Measurements from ENCODE around the gene ANGPTL4.
"Not testable (repeated sequence)": the region's sequence is repeated elsewhere in the genome, so short reads cannot be mapped to it uniquely, and the experiment has no call there.

ANGPTL4 gene

DNA sequence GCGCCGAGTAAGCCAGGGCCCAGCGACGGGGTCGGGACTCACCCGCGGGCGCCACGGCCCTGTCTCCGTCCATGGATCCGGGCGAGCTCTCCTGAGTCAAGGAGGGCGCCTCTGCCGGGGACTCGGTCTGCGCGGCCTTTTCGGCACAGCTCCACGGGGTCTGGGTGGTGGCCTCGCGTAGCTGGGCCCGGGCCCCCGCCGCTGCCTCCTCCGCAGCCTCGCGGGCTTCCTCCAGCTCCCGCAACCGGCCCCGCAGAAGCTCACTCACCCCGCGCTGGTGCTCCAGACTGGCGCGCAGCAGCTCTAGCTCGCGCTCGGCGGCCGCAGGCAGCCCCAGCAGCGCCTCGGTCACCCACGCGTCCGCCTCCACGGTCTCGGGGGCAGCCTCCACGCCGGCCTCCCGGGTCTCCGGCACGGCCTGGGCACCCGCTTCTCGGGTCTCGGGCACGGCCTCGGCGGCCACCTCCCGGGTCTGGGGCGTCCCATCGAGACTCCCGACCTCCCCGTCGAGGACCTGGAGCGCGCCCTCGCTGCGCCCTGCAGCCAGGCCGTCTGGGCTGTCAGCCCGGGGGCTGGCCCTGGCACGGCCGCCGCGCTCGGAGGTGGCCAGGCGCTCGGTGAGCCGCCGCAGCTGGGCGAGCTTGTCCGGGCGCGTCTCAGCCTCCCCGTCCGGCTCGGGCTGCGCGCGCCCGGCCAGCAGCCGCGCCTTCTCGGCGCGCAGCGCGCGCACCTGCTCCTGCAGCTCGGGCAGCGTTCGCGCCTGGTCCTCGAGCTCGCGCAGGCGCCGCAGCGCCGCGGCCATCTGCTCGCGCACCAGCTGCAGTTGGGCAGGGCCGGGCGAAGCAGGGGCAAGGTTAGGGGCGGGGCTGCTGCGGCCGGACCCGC is 29.3 kb upstream of the ANGPTL4 start:
- DNase-seq: peak; percentile 83

DNA sequence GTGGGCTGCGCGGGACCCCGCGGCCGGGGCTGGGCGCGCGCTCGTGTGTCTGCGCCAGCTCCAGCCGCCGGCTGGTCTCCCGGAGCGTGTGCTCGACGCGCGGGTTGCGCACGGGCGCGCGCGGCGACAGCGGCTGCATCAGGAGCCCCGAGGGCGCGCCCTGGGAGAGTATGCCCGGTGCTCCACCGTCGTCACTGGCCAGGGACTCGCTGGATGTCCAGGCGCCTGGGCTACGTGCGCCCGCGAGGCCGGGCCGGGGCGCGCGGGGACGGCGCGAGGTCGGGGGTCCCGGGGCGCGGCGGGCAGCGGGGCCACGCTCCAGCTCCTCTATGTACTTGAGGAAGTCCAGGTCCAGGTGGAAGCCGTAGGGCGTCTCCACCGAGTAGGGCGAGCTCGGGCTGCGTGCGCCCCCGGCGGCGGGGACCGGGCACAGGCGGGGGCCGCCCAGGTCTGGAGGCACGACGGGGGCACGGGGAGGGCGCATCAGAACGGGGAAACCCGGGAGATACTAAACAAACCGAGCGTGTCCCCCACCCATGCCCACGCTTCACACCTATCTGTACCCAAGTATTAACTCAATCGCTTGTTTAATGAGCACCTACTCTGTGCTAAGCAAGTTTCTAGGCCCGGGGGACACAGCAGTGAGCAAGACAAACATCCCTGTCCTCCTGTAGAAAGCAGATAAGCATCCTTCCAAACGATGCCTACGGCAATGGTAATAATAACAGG is 28.4 kb upstream of the ANGPTL4 start:
- no peak for DNase-seq

DNA sequence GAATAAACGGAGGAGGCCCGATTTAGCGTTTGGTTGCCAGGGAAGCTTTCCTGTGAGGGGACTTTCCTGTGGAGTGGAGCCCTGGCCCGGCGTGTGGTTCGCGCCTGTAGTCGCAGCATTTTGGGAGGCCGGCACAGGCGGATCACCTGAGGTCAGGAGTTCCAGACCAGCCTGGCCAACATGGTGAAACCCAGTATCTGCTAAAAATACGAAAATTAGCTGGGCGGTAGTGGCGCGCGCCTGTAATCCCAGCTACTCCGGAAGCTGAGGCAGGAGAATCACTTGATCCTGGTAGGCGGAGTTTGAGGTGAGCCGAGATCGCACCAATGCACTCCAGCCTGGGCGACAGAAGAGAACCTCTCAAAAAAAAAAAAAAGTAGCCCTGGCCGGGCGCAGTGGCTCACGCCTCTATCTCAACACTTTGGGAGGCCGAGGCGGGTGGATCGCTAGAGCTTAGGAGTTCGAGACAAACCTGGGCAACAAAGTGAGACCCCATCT is 27.8 kb upstream of the ANGPTL4 start:
- no peak for DNase-seq

DNA sequence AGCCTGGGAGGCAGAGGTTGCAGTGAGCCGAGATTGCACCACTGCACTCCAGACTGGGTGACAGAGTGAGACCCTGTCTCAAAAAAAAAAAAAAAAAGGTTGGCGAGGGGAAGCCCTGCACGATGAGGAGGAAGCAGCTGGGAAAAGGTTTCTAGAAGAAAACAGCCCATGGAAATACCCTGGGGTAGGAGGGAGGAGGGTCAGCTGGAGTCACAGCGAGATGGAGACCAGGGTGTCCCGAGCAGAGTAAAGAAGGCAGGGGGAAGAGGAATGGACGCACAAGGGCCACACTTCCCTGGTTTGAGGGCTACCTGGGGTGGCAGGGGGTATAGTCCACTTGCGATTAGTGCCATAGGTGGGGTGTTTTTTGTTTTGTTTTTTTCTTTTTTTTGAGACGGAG is 27.3 kb upstream of the ANGPTL4 start:
- no peak for DNase-seq

DNA sequence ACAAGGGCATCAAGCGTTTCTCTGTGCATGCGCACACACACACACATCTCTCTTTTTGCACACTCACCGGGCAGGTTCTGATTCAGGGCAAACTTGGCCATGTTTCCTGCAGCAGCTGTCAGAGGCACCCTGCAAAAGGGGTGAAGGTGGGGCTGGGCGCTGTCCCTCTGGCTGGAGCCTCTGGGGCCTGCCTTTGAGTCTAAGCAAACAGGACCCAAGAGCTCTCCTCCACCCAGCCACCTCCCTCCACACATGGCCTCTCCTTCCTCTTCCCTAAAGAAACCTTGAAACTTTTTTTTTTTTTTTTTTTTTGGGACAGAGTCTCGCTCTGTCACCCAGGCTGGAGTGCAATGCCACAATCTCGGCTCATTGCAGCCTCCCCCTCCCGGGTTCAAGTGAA is 26.2 kb upstream of the ANGPTL4 start:
- DNase-seq: no peak

DNA sequence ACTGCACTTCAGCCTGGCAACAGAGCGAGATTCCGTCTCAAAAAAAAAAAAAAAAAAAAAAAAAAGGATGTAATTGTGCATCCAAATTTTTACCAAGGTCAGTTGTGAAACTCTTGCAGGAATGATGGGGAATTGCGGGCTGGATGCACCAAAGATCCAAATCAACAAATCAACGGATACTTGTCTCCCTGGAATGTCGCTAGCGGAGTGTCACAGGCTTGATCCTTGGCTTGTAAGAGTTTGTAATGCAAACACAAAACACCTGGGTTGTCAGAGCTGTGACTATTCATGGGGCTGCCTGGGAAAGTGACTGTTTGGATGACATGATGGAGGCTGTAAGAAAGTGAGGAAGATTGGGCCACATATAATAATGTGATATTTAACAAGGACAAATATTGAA is 25.1 kb upstream of the ANGPTL4 start:
- no peak for DNase-seq

DNA sequence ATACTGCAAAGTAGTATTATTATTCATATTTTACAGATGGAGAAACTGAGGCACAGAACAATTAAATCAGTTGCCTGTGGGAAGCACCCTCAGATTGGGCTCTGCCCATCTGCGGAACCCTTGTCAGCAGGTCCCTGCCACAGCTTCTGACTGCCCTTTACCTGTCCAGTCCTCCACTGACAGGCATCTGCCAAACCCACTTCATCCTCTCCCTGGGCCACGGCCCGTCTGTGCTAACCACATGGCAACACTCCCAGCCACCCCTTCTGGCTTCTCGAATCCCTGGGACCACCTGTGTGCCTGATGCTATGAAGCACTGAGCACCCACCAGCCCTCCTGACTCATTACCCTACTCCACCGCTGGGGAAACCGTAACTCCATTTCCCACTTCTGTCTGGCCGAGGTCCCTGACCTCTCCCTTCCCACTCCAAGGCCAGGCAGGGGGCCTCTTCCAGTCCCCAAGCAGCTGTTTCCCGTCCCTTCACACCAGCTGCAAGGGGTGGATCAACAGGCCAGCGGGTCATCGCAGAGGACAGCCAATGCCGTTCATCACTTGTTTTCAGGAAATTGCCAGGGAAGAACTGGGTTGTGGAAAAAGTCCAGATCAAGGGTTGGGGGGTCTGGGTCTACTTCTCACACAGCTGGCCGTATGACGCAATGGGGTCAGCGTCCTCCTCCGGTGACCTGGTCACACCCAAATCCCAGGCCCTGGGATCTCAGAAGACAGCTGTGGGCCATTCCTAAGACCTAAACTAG is 23.4 kb upstream of the ANGPTL4 start:
- peak; percentile 67 for DNase-seq

DNA sequence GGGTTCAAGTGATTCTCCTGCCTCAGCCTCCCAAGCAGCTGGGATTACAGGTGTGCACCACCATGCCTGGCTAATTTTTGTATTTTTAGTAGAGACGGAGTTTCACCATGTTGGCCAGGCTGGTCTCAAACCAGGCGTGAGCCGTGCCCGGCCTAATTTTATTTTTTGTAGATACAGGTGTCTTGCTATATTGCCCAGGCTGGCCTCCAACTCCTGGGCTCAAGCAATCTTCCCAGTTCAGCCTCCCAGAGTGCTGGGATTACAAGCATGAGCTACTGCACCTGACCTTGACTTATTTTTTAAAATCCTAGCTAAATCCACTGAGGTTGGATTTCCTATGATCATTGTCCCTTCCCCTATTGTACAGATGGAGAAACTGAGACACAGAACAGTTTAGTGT is 22.5 kb upstream of the ANGPTL4 start:
- not testable (repeated sequence) for DNase-seq

DNA sequence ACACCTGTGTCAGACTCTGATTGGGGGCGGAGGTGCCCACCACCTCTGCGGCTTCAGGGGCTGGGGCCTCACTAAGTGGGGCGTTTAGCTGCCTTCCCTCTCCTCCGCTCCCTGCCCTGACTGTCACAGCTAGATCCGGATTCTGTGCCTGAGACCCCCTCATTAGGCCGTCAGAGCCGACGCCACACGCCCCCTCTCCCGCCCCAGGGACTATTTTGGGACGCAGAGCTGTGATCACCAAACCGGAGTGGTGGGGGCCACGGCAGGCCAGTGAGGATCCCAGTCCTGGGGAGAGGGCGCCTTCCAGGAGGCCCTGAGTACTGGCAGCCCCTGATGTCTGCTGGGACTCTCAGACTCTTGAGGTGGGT is 21.7 kb upstream of the ANGPTL4 start:
- no peak for DNase-seq

DNA sequence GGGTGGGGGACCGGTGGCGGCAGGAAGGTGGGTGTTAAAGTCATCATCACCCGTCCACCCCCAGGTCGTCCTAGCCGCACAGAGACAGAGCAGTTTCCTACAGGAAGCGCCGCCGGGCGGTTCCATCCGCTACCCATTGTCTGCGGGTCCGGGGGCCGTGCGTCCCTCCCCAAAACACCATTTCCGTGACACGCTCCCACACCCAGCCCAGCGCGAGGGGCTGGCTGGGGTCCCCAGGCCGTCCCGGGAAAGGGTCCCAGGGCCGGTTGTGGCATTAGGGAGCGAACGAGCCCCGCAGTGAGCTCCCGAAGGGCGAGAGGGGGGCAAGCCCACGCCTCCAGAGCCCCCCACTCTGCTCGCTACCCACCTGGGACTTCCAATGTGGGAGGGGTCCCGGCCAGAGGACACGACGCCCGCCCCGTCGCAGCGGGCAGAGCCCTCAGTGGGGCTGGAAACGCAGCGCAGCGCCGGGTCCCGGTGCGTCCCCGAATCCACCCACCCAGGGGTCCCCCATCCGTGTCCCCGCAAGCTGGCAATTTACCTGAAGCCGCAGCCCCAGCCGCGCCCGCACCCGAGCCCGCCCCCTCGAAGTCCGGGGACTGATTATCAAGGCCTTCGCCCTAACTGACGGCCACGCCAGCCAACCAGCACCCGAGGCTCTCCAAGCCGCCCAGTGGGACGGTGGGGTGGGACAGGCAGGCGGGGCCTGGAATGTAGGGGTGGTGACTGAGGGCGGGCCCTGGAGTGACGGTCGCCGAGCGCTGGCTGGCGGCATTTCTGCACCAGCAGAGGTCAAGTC is 21.1 kb upstream of the ANGPTL4 start, which contains the start of gene KANK3:
TSS of gene KANK3 (minus strand) at position 579 of the 799 bp plus-strand sequence. CDS start 5,434 bp downstream, outside the sequence.
- peak; percentile 91 for DNase-seq

DNA sequence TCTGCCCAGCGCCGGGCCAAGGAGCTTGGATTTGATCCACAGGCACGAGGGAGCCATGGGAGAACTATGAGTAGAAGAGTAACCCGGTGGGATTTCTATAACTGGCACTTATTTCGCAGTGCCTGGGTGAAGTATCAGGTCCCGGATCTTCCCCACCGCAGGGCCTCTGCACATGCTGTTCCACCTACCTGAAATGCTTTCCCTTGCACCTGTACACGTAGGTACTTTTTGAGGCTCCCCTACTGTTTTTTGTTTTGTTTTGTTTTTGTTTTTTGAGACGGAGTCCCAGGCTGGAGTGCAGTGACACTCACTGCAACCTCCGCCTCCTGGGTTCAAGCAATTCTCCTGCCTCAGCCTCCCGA is 20.5 kb upstream of the ANGPTL4 start:
- no peak for DNase-seq

DNA sequence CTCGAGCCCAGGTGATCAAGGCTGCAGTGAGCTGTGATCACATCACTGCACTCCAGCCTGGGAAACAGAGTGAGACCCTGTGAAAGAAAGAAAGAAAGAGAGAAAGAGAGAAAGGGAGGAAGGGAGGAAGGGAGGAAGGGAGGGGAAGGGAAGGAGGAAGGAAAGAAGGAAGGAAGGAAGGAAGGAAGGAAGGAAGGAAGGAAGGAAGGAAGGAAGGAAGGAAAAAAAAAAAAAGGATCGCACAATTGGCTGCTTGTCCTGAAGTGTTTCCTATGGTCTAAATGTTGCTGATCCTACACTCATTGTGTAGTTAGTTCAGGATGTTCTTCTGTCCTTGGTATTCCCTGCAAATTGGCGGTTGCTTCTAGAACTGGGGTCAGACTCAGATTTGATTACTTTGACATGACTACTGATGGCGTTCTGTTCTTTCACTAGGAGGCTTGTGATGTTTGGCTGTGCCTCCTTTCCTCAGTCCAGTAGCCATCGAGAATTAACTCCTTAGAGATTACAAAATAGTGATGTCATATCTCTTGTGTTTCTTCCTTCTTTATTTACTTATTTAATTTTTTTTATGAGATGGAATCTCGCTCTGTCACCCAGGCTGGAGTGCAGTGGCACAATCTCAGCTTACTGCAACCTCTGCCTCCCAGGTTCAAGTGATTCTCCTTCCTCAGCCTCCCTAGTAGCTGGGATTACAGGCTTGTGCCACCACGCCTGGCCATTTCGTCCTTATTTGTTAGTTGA is 14.2 kb upstream of the ANGPTL4 start:
- not testable (repeated sequence) for DNase-seq

DNA sequence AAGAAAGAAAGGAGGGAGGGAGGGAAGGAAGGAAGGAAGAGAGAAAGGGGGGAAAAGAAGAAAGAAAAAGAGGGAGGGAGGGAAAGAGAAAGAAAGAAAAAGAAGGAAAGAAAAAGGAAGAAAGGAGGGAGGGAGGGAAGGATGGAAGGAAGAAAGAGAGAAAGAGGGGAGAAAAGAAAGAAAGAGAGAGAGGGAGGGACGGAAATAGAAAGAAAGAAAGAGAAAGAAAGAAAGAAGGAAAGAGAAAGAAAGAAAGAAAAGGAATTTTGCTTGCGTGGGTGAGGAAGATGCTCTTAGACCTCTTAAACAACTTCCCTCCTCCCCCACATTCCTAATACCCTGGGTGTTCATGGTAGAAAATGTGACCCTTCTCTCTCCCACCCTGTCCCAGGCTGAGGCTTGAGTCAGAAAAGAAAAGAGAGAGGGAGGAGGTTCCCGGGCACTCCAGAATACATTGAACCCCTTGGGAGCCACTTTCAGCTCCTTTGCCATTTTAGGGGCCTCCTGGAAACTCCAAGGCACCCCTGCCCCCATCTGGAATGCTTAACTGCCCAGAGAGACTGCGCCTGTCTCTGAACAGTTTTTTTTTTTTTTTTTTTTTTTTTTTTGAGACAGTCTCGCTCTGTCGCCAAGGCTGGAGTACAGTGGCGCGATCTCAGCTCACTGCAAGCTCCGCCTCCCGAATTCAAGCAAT is 11.7 kb upstream of the ANGPTL4 start:
- no peak for DNase-seq

DNA sequence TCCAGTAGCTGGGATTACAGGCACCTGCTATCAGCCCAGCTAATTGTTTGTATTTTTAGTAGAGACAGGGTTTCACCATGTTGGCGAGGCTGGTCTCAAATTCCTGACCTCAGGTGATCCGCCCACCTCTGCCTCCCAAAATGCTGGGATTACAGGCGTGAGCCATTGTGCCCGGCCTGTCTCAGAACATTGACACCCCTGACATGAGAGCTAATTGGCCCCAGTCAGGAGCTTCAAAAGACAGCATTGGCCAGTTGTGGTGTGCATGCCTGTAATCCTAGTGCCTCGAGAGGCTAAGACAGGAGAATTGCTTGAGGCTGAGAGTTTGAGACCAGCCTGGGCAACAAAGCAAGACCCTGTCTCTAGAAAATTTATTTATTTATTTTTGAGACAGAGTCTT is 11.1 kb upstream of the ANGPTL4 start:
- DNase-seq: not testable (repeated sequence)

DNA sequence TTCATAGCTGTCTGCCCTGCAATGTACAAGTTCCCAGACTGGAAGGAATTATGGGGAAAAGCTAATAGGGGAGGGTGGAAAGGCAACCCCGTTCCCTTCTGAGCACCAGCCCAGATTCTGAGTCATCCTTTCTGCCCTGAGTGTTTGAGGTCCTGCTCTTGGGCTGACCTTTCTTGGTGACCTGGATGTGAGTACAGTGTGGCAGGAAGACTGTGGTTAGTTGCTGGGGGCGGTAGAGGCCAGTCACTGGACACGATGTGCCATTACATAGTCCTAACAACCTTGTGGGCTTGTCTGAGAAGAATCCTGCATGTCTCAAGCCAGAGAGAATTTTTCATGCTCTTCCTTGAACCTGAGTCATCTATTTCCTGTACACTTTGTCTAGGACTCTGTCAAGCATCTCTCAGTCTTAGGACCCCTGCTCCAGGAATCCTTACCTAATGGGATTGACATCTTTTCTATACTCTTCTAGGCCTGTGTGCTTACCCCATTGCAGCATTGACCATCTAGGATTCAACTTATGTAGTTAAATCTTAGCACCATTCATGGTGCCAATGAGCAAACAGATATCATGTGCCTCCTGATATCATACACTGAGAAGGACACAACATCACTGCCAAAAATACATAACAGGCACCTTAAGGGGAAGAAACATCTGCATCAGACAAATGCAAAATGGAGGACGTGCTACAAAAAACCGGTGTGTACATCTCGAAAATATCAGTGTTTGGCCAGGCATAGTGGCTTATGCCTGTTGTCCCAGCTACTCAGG is 8.1 kb upstream of the ANGPTL4 start:
- no peak for DNase-seq

DNA sequence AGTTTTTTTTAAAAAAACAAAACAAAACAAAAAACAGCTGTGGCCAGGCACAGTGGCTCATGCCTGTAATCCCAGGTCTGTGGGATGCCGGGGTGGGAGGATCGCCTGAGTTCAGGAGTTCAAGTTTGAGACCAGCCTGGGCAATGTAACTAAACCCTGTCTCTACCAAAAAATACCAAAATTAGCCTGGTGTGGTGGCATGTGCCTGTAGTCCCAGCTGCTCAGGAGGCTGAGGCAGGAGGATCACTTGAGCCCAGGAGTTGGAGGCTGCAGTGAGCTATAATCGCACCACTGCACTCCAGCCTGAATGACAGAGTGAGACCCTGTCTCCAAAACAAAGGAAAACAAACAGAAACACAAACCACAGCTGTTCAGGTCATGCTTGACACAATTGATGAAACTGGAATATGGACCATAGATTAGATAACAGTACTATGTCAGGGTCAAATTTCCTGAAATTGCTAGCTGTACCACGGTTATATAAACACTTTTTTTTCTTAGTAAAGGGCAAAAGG is 6.9 kb upstream of the ANGPTL4 start:
- no peak for DNase-seq

DNA sequence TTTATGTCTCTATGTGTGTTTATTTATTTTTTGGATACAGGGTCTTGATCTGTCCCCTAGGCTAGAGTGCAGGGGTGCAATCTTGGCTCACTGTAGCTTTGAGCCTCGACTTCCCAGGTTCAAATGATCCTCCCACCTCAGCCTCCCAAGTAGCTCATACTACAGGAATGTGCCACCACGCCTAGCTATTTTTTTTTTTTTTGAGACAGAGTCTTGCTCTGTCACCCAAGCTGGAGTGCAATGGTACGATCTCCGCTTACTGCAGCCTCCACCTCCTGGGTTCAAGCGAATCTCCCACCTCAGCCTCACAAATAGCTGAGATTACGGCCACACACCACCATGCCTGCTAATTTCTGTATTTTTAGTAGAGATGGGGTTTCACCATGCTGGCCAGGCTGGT is 5.0 kb upstream of the ANGPTL4 start:
- no peak for DNase-seq

DNA sequence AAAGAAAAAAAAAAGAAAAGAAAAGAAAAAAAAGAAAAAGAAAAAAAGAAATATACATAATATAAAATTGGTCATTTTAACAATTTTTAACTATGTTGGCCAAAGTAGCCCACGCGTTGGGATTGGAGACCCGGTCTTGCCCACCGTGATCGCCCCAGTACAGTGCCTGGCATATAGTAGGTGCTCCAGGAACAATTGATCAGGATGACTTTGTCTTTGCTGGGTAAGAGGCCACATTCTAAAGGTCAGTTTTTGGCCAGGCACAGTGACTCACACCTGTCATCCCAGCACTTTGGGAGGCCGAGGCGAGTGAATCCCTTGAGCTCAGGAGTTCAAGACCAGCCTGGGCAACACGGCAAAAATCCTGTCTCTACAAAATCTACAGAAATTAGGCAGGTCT is 3.8 kb upstream of the ANGPTL4 start:
- DNase-seq: no peak

DNA sequence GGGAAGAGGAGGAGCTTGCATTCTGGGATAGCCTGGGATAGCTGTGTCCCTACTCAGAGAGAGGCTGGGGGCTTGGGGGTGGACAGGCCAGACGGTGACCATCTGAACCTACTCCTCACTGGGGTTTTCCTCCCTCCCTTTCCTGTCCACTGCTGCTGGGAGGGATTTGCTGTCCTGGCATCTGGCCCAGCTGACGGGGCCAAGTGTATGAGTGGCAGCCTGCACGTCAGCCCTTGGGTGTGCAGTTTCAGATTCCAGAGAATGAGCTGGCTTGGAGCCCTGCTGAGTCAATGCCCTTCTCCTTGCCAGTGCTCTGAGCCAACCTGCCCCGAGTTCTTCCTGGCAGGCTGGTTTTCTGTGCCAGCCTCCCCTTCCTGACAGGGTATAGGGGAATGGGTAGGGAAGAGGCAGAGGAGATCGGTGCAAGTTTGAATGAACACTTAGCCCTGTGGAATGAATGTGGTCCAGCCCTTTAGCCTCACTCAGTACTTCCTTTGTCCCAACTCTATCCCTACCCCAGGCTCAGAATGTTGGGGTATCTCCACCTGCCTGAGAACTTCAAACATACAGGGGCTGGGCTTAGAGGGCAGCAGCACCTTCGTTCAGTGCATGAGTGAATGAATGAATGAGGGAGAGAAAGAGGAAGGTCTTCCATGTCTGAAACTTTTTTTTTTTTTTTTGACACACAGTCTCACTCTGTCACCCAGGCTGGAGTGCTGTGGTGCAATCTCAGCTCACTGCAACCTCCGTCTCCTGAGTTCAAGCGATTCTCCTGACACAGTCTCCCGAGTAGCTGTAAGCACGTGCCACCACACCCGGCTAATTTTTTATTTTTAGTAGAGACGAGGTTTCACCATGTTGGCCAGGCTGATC is 1.8 kb upstream of the ANGPTL4 start:
- DNase-seq: peak; percentile 93
